NCI-H1694 (cell line): ENCODE measurements around the gene SNAP91.
"Not testable (repeated sequence)": the region's sequence is repeated elsewhere in the genome, so short reads cannot be mapped to it uniquely, and the experiment has no call there.

ENCODE experiments used
- DNase-seq: peaks from one replicate; lab custom pipeline; 2025; lab: John Stamatoyannopoulos, UW

The SNAP91 gene, protein sequence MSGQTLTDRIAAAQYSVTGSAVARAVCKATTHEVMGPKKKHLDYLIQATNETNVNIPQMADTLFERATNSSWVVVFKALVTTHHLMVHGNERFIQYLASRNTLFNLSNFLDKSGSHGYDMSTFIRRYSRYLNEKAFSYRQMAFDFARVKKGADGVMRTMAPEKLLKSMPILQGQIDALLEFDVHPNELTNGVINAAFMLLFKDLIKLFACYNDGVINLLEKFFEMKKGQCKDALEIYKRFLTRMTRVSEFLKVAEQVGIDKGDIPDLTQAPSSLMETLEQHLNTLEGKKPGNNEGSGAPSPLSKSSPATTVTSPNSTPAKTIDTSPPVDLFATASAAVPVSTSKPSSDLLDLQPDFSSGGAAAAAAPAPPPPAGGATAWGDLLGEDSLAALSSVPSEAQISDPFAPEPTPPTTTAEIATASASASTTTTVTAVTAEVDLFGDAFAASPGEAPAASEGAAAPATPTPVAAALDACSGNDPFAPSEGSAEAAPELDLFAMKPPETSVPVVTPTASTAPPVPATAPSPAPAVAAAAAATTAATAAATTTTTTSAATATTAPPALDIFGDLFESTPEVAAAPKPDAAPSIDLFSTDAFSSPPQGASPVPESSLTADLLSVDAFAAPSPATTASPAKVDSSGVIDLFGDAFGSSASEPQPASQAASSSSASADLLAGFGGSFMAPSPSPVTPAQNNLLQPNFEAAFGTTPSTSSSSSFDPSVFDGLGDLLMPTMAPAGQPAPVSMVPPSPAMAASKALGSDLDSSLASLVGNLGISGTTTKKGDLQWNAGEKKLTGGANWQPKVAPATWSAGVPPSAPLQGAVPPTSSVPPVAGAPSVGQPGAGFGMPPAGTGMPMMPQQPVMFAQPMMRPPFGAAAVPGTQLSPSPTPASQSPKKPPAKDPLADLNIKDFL

DNA sequence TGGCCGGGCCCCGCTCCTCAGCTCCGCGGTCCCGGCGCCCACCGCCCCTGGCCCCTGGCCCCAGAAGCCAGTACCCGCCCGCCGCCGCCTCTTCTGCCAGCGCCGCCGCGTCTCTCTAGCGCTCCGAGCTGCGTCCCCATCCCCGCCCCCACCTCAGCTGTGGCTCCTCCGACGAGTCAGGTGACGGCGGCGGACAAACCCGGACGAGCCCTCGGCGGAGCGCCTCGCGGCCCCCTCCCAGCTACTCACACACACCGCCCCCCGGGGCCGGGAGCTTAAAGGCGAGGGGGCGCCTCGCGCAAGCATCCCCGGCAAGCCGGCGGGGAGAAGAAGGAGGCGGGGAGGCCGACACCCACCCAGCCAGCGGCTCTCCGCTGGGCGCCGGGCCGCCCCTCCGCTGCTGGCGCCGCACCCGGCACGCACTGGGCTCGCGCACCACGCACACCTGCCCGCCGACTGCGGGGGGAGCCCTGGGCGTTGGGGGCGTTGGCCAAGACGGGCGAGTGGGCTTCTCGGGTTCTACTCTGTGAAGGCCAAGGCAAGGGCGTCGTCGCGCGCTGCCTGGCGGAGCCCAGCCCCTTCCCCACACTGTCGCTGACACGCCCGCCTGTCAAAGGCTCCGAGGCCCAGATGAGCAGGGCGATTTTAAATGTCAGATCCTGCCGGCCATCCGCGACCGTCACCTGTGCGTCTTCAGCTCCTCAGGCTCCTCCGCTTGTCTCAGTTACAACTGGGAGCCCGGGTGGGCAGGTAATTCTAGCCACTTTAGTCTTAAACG, at the start of gene SNAP91:
Gene SNAP91 (minus strand): TSS at position 132 of the 778 bp plus-strand sequence. CDS start 1,174 bp downstream, outside the sequence.
- peak; percentile 55 for DNase-seq

DNA sequence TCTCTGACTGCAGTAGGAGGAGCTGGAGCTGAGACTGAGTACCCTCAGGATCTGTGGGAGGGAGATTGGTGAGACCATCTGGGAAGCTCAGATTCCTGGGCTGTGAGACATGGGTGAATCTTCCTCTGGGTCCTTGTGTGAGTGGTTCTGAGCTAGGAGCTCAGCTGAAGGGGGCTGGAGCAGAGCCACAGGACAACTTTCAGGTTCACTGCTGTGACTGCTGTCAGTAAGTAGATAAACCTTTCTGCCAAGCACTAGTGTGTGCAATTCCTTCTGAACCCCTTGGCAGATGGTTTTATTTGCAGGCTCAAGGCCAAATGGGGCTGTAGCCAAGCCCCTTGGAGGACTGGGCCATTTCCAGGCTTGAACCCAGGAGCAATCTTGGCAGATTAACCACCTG, 49.6 kb upstream of the SNAP91 start:
- DNase-seq: peak; percentile 33

DNA sequence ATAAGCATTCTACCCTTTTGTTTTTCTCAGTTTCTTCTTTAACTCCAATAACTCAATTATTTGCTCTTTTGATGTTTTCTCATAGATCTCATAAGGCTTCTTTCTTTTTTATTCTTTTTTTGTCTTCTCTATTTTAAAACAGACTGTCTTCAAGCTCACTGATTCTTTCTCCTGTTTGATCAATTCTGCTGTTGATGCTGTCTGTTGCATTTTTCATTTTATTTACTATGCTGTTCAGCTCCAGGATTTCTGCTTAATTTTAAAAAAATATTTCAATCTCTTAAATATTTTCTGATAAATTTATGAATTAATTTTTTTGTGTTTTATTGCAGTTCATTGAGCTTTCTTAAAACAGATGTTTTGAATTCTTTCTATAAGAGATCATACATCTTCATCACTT, 48.1 kb upstream of the SNAP91 start:
- DNase-seq: no peak

DNA sequence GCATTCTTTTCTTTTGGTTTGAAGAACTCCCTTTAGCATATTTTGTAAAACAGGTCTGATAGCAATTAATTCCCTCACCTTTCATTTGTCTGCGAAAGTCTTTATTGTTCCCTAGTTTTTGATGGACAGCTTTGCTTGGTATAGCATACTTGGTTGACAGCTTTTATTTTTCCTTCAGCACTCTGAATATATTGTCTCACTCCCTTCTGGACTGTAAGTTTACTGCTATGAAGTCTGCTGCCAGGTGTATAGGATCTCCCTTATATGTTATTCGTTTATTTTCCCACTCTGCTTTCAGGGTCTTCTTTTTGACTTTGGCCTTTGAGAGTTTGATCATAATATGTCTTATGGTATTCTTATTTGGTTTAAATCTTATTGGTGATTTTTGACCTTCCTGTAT, 47.7 kb upstream of the SNAP91 start:
- no peak for DNase-seq

DNA sequence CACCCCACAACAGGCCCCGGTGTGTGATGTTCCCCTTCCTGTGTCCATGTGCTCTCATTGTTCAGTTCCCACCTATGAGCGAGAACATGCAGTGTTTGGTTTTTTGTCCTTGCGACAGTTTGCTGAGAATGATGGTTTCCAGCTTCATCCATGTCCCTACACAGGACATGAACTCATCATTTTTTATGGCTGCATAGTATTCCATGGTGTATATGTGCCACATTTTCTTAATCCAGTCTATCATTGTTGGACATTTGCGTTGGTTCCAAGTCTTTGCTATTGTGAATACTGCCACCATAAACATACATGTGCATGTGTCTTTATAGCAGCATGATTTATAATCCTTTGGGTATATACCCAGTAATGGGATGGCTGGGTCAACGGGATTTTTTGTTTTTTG, 43.5 kb upstream of the SNAP91 start:
- DNase-seq: not testable (repeated sequence)

DNA sequence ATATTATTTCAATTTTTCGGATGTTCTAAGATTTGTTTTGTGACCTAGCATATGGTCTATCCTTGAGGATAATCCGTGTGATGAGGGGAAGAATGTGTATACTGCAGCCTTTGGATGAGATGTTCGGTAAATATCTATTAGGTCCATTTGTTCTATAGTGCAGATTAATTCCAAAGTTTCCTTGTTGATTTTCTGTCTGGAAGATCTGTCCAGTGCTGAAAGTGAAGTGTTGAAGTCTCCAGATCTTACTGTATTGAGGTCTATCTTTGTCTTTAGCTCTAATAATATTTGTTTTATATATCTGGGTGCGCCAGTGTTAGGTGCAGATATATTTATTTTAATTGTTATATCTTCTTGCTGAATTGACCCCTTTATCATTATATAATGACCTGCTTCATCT, 32.2 kb upstream of the SNAP91 start:
- DNase-seq: no peak

DNA sequence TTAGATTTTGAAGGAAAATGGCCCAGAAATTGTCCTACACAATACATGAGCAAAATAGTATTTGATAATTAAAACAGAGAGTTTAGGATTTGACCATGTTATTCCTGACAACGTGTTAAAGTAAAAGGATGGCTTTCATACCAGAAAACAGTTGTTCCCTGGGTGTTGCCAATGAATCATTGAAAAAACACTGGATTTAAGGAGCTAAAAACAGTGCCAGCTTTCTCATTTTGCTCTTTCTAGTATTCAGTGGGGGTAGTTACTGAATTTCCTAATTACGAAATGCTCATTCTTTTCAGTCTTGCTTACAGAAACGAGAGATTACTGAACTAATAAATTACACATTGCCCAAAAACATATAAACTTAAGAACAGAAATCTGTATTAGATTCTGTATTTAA, 26.6 kb upstream of the SNAP91 start:
- no peak for DNase-seq

DNA sequence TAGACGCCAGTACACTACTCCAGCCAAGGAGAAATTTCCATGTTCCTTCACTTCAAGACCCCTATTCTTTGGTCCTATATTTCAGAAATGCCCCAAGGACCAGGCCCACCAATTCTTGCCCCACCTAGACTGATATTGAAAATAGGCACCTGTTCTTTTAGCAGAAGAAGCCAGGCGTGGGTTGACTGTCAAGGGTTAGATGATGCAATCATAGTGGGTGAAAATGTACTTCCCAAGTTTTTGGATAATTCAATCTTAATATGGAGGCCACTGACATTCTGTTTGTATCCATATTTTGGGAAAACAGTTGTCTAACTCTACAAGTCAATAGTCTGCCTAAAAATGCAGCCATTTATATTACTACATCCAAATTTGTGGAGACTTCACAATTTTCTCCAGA, 21.0 kb upstream of the SNAP91 start:
- DNase-seq: no peak

DNA sequence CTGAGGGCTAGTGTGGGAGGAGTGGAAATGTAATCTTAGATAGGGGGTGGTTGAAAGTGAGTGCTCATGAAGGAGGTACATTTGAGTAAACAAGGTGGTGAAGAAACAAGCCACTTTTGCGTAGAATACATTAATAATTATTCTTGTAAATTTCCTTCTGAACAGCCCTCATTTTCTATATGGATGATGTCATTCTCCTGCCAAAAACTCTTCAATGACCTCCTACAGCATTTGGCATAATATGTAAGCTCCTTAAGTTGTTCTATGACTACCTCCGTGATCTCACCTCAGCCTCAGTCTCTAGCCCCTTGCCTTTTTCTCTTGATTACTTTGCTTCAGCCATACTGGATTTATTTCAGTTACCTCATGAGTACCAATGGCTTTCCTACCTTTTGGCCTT, 14.0 kb upstream of the SNAP91 start:
- DNase-seq: no peak

DNA sequence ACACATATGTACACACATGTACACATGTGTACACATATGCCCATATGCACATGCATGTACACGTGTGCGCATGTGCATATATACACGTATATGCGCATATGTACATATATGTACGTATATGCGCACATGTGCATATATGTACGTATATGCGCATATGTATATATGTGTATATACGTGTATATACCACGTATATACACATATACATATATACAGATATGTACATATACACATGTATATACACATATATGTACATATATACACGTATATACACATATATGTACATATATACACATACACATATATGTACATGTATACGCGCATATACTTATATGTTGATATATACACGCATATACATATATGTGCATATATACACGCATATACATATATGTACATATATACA, 8.9 kb upstream of the SNAP91 start:
- DNase-seq: no peak

DNA sequence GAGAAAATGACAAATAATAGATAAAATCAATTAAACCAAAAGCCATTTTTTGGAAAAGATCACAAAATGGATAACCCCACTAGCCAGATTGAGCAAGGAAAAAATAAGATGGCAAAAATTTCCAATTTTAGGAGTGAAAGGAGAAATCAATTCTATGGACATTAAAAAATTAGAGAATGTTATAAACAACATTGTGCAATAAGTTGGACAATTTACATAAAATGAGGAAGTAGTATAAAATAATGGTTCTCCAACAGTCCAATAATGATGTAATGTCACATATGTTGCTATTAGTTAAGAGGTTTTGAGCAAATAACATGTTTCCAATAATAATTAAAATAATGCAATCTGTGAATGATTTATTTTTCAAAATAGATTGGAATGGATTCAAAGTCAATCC, 3.1 kb upstream of the SNAP91 start:
- DNase-seq: no peak

DNA sequence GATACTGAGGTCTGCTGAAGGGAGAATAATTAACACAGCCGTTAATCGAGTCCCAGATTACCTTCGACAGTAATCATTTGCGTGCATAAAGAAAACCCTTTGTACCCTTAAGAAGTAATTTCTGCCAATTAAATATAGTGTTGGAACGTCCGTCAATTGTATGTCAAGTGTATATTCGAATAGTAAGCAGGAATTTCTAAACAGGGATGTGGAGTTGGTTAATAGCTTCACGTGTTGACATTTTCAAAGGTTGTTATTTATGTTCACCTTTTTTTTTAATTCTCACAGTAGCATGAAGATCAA, 798 bp upstream of the SNAP91 start:
- no peak for DNase-seq

DNA sequence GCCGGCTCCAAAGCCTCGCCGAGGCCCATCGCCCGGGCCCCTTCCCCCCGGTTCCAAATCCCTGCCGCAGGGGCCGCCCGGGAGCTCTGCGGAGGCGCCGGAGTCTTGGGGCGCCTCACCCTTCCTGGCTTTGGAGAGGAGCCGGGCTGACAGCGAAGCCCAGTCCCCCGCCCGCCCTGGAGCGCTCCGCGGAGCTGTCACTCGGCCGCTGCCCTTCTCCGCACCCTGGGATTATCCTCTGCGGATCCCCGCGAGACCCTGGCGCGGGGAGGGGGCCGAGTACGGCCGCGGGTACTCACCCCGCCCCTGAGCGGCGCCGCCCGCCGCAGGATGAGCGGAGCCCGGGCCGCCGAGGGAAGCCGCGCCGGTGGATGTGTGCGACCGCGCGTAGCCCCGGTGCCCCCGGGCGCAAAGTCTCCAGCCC, 343 bp downstream of the SNAP91 start:
- no peak for DNase-seq

DNA sequence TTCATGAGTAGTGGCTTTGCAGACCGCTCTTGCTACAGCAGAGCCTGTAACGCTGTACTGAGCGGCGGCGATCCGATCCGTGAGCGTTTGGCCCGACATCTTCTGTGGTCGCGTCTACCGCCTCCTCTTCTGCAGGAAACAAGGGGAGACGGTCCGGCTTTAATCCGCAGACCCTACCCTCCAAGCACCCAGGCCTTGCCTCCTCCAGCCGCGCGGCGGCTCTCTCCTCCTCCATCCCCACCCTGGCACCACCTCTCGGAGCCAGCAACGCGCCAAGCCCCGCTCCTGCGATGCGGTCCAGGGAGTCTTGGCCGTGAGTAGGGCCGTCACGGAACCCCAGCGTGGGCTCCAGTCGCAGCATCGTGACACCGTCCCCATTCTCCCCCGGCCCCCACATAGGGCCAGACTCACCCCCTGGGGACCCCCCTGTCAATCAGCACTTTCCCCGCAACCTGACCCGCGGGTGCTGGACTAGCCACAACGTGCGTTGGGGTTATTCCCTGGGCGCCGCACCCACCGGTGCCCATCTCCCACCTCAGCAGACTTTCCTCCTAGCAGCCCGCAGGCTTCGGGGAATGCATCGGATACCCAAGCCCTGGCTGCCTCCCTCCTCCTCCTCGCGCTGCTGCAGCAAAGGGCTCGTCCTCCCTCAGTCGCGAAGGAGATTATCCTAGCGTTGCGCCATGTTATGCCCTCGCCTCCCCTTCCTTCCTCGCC, 914 bp downstream of the SNAP91 start:
- no peak for DNase-seq

DNA sequence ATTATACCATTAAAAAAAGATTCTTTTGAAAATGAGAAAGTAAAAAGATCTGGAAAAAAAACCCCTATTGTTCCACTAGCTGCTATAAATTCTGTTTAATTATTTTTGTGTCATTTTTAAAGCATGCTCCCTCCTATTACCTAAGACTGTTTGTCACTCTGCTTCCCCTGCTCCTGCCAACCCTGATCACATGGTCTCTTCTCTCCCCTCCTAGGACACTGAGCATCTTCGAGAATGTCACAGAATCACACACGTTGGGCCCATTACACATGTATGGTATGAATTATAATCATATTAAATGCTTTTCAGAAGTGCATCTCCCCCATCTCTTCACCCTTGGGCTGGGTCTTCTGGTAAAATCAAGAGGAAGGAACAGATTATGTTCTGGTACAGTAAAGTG, 6.2 kb downstream of the SNAP91 start:
- no peak for DNase-seq

DNA sequence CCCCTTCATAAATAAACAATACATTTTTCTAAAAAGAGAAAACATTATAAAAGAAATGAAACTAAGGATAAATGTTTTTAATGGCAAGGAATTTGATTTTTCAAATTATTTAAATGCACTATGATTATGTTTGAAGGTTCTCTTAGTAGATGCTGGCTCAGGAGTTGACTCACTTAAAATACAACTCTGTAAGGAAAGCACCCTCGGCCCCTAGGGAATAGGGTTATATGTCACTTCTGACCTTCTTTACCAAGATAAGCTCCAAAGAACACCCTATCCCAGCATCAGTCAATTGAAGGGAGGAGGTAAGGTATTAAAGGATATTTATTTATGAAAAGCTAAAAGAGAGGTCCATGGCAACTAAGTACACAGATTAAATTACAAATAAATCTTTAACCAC, 6.8 kb downstream of the SNAP91 start:
- DNase-seq: no peak

DNA sequence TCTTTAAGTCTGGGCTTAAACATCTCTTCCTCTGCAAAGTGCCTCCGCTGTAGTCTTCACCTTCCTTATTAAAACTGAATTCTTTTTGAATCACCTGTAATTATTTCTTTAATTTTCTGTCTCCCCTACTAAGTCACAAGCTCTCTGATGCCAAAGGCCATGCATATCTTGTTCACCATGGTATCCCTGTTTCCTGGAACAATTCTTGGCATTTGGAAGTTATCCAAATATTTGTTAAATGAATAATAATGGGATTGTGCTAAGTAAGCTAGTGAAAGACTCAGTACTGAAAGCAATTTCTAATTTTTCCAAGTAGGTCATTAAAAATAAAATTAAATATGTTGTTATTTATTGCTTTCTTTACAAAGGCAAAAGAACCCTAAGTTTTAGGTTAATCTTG, 12.2 kb downstream of the SNAP91 start:
- no peak for DNase-seq

DNA sequence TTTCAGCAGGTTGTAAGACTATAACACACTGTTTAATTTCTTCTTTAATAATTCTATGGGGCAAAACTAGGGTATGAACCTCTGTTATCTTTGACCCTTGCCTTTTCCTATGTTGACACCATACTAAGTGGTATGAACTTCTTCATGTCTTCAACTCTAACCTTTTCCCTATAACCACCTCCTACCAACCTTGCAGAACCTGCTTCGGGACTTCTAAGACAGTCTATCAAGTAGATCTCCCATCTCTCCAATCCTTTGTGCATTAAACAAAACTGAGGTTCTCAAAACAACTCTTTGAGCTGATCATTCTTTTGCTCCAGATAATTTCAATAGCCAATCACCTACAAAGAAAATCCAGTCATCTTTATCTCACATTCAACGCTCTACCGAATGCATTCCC, 23.4 kb downstream of the SNAP91 start:
- no peak for DNase-seq

DNA sequence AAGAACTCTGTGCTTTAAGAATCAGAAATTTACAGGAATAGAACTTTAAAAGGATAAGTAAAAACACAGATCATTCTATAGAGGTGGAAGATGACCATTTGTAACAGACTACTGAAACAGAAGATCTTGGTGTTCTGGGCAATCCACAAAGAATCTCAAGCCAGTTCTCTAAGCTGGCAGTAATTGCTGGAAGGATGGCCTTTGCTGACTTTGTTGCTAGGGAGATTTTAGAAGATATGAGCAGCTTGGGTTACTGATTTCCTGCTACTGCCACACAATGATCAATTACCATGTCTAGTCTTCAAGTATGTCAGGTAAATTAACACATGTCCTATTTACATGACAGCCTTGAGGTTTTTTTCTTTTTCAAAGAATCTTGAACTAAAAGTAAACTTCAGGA, 31.1 kb downstream of the SNAP91 start:
- no peak for DNase-seq

DNA sequence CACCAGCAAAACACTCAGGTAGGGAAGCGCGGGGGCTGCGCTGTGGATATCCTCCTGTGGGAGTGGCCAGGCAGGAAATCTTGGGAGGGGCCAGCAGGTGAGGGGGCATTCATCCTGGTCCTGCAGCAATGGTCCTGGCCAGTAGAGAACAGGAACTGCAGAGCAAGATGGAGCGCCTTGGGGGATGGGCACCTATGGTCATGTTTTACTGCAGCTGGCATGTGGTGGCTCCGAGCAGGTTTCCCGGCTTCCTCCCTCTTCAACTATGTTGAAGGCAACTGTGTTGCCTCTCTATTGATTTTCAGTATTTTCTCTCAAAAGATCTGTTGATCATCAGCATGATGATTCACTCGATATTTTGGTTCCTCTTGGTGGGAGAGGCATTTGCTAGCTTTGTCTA, 70.9 kb downstream of the SNAP91 start:
- no peak for DNase-seq

DNA sequence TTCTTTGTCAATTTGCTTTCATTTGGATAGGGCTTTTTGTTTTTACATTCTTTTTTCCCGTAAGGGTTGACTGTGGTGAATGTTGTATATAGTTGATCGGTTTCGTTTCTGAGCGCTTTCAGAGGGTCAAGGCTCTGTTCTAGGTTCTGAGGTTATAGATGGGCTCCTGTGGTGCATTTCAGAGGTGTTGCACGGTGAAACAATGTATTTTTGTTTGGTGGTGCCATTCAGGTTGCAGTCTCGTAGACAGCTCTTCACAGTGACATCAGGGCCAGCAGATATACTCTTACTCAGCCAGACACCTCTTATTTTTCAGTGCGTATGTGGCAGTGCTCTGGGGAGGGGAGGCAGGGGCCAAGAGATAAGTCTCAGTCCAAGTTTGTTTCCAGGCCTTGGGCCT, 72.1 kb downstream of the SNAP91 start:
- no peak for DNase-seq

DNA sequence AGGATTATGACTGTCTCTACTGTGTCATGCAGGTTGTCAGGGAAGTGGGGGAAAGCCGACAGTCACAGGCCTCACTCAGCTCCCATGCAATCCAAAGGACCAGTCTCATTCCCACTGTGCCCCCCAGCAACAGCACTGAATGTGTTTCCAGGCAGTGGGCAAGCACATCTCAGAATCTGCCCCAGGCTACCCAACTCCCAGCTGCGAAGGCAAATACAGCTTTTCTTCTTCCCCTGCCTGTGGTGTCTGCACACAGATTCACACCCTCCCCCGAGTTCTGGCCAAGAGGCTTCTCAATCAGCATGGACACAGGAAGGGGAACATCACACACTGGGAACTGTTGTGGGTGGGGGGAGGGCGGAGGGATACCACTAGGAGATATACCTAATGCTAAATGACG, 75.3 kb downstream of the SNAP91 start:
- no peak for DNase-seq
